NCI-H446 treated with DMSO at 0.1 percent for 48 hours (cell line): ENCODE results near the gene OVOL3.

Experiments
- DNase-seq: peaks from one replicate; lab custom pipeline; 2025; lab: John Stamatoyannopoulos, UW

Gene OVOL3

DNA sequence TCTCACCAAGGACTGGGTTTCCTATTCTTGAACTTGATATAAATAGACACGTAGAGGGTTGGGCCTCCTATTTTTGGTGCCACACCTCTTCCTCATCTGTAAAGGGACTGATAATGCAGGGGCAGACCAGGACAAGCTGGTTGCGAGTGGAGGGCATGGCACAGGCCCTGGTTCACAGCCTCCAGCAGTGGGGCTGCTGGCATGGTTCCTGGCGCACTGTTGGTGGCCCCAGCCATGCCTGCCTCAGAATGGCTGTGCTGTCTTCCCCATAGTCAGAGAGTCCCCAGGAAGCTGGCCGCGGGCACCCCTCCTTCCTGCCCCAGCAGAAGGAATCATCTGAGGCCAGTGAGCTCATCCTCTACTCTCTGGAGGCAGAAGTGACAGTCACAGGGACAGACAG lies 10.5 kb upstream of the OVOL3 start:
- DNase-seq, result no peak

DNA sequence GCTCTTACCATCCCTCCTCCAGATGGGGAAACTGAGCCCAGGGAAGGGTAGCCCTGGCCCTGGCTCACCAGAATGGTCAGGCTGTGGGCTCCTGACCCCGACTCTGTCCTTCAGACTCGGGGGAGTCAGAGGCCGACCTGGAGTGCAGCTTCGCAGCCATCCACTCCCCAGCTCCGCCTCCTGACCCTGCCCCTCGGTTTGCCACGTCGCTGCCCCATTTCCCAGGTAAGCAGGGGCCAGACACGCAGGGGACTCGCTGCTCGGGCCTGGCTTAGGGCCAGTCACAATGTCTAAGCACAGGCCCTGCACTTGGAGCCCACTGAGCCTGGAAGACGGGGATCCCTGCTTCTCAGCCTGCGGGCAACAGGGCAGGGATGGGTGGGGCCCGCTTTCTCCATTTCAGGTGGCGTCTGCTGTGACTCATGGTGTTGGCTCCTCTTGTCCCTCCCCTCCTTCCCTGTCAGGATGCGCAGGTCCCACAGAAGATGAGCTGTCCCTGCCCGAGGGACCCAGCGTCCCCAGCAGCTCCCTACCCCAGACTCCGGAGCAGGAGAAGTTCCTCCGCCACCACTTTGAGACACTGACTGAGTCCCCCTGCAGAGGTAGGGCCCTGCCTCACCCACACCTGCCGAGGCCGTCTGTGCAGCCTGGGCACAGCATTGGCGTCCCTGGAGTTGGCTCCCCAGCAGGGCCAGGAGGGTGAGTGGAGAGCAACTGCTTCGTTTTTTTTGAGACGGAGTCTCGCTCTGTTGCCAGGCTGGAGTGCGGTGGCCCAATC lies 9.2 kb upstream of the OVOL3 start:
- no peak for DNase-seq

DNA sequence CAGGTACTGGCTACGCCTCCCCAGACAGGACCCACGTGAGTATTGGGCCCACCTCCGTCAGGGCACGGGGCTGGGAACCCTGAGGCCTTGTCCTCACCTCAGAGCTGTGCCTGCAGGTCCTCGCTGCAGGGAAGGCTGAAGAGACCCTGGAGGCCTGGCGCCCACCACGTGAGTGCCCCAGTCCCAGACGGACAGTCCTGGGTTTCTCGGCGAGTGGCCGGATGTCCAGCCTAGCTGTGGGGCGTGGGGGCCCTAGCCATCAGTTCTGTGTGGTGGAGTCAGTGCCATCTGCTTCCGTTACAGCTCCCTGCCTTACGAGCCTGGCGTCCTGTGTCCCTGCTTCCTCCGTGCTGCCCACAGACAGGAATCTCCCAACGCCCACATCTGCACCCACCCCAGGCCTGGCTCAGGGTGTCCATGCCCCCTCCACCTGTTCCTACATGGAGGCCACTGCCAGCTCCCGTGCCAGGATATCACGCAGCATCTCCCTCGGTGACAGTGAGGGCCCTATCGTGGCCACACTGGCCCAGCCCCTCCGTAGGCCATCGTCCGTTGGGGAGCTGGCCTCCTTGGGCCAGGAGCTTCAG lies 7.8 kb upstream of the OVOL3 start:
- DNase-seq, result no peak

DNA sequence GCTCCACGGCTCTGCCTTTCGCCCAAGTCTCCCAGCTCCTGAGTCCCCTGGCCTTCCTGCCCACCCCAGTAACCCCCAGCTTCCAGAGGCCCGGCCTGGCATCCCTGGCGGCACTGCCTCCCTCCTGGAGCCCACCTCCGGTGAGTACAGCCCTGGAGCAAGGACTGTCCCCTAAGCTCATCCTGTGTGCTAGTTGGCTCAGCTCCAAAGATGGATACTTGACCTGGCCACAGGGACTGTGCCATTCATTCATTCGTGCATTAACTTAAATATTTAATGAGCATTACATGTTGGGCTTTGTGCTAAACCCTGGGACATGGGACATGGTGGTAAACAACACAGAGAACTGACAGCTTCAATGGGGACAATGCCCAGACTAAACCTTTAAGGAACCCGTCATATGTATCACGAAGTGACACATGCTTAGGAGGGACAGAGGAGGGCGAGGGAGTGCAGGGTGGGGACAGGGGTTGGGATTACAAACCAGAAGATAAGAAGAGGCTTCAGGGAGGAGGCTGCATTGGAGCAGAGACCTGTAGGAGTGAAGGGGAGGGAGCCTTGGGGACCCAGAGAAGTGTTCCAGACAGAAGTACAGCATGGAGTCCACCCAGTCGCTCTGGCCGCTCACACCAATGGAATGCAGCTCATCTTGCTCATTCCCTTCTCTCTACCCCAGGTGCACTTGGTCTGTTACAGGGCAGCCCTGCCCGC lies 6.9 kb upstream of the OVOL3 start:
- DNase-seq, result no peak

DNA sequence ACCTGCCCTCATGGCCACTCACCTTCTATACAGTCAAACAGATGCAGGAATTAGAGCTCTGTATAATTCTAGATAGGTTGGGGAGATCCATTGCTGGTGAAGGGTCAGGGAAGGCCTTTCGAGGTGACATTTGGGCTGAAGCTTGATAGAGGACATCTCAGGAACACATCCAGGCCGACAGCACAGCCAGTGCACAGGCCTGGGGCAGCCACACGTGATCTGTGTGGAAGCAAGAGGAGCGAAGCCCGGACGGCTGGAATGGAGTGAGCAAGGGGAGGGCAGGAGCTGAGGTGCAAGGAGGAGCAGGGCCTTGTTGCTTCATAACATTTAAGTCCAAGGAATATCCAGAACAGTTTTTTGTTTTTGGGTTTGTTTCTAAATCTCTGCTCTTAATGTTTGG lies 4.5 kb upstream of the OVOL3 start:
- no peak for DNase-seq

DNA sequence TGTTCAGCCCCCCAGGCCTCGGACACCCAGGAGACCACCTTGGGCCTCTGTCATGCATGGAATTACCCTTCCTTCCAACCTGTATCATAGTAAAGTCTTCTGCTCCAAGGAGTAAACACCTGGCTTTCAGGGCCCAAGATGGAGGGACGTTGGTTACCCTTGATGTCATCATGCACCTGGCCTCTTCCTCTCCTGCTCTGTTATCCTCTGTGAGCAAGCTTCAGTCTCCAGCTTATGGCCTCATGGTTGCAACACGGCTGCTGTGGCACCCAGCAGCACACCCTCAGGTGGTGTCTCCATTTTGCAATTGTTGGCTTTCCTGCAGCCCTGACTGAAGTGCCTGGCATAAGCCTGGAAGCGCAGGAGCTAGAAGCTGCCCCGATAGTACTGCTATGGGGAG lies 4.0 kb upstream of the OVOL3 start:
- no peak for DNase-seq

DNA sequence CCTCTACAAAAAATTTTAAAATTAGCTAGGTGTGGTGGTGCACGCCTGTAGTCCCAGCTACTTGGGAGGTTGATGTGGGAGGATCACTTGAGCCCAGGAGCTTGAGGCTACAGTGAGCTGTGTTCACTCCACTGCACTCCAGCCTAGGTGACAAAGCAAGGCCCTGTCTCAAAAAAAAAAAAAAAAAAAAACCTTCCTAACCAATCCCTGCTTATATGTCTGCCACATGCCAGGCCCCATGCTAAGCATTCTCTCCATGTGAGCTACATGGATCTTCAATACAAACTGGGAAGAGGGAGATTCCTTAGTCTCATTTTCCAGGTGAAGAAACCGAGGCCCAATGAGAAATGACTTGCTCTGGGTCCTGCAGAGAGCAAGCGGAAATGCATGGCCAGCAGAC lies 2.3 kb upstream of the OVOL3 start:
- no peak for DNase-seq

DNA sequence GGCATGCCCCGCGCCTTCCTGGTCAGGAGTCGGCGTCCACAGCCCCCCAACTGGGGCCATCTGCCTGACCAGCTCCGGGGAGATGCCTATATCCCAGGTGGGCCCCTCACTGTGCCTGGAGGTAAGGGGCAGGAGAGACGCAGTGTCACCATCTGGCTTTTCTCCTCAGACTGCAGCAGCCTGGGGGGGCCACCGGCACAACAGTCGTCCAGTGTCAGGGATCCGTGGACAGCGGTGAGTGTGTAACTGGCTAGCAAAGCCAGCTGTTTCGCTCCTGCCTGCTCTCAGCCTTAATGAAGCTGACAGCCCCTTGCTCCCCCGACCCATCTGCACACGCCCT lies 227 bp downstream of the OVOL3 start:
- DNase-seq, result no peak

DNA sequence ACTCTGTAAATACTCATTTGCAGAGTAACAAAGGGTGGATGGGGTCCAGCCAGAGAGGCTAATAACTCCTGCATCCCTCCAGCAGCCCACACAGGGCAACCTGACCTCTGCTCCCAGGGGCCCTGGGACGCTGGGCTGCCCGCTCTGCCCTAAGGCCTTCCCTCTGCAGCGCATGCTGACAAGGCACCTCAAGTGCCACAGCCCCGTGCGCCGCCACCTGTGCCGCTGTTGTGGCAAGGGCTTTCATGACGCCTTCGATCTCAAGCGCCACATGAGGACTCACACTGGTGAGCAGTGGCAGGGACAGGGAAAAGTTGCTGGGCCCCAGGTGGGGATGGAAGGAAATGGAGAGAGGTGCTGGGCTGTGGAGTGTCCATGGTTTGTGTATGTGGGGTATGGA lies 1.7 kb downstream of the OVOL3 start:
- DNase-seq, result no peak

DNA sequence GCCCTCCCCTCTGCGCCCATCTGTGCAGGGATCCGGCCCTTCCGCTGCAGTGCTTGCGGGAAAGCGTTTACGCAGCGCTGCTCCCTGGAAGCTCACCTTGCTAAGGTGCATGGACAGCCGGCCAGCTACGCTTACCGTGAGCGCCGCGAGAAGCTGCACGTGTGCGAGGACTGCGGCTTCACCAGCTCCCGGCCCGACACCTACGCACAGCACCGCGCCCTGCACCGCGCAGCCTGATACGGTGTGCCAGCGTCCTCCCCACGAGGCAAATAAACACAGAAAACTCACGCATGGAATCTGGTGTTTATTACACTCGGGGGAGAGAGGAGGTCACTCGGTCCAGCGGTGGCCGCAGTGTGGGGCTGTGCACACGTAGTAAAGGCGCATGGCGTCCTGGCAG lies 2.5 kb downstream of the OVOL3 start:
- DNase-seq, result no peak

DNA sequence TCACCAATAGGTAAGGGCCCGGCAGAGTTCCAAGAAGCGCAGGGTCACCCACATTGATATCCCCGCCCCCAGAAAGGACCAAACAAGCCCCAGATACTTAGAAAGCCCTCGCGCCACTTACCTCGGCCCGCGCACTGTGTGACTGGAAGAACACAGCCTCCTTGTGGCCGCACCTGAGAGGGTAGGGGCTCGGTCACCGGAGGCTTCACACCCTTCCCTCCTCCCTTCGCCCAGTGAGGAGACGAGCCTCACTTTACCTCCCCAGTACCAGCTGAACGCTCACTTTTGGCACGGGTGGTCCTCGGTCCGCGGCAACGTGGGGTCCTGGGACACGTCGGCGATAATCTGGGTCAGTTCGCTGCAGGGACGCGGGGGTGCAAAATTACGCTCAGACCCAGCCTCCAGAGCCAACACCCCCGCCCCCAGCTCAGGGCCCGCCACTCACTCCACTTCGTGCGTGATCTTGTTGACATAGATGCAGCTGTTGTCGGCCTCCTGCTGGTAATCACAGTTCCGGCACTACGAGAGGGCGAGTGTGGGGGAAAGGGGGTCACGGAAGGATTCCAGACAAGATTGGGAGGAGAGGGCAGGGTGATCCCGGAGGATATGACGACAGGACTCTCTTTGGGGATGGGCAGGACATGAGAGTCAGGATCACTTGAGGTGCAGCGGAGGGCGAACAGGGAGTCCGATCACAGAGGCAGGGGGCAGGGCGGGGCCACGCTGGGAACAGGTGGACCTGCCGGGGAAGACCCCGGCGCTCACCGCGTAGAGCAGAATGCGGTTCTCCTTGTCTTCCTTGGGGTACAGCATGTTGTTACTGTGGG lies 3.2 kb downstream of the OVOL3 start:
- DNase-seq, result no peak

DNA sequence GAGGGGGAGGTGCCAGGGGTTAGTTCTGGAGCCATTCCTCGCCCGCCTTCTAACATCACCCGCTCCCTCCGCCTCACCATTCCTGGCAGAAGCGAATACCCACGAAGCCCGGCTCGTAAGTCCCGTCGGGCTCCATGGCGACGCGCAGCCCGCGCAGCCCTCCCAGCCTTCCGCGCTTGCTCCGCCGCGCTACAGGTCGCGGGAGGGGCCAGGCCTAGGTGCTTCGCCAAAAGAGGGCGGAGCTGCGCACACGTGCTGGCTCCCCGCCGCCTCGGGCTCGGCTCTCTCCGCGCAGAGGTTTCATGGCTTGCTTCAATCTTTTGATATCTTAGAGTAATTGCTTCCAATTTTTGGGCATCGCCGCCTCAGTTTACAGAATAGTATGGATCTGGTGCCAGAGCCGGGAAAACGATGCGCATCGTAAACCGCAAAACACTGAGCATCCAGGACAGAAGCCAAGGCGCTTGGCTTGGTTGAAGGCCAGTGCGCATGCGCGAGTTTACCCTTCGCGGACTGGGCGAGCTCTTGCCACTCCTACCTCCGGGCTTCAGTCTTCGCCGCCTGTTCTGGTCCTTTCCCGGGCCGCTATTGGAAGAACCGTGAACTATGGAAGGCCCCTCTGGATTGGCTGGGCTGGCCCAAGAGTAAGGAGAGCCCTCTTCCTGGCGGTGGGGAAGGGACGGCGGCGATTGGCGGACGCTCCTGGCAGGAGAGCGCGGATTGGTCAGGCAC lies 3.9 kb downstream of the OVOL3 start, which contains the start of gene POLR2I:
POLR2I (minus strand) TSS at position 155 of the 732 bp plus-strand sequence; CDS start at position 136, 19 bp downstream.
- DNase-seq, result peak; percentile 99

DNA sequence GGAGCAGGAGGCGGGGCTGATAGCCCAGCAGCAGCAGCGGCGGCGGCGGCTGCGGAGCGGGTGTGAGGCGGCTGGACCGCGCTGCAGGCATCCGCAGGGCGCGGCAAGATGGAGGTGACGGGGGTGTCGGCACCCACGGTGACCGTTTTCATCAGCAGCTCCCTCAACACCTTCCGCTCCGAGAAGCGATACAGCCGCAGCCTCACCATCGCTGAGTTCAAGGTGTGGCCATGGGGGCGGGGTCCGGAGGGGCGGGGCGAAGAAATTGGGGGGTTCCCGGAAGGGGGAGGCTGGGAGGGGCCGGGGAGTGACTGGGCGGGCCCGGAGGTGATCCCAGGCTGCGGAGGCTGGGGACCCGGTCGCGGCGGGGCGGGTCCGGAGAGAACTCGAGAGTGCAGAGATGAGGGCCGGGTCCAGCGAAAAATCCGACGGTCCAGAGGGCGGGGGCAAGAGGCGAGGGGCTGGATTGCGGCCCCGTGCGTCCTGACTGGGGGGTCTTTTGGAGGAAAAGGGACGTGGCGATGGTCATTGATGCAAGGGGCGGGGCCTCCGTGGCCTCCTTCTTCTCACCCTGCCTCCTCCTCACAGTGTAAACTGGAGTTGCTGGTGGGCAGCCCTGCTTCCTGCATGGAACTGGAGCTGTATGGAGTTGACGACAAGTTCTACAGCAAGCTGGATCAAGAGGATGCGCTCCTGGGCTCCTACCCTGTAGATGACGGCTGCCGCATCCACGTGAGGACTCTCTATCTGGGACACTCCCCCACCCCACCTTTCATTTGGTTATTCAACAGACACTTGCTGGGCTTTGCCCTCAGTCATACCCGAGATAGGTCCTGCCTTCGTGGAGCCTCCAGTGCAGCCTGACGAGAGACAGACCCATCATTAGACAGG lies 4.8 kb downstream of the OVOL3 start, which contains the start of gene TBCB:
TBCB (plus strand) TSS at position 16 of the 891 bp plus-strand sequence; CDS start at position 109, 93 bp downstream.
- peak; percentile 49 for DNase-seq

DNA sequence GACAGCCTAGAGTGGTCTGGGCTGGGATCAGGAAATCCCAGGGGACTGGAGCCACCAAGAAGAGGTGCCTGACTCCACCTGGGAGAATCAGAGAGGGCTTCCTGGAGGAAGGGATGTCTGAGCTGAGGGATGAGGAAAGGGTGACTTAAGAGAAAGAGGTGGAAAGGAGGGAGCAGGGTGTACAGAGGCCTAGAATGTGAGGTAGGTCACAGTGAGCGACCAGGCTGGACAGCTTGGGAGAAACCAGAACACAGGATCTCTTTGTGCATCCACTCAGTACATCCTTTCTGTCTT lies 5.3 kb downstream of the OVOL3 start:
- DNase-seq, result no peak

DNA sequence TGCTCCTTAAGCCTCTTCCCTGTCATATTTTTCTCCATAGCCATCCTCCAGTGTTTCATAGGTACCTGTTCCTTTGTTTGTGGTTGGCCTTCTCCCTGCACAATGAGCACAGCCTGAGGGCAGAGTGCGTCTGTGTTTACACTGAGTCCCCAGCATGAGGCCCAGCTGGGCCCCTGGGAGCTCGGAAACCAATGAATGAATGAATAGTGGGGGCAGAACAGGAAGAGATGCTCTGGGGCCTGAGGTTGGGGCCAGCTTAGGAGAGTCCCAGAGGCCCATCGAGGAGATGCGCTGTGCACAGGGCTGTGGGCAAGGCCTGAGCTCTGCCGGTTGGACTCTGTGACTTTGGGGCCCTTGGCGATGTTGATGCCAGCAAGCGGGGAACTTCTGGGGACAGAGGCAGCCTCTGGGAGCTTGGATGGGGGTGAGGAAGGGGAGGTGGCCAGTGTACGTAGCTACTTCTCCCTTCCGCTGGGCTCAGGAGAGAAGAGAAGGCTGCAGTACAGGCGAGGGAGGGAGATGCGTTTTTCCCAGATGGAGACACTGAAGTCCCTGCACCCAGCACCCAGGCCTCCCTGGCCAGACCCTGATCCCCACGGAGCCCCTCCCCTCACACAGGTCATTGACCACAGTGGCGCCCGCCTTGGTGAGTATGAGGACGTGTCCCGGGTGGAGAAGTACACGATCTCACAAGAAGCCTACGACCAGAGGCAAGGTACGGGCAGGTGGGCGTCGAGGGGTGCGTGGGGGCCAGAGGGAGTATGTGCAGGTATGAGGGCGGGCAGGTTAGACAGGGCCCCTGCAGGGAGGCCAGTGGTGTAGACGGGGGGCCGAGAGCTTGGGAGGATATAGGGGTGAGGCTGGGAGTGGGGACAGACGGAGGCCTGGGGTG lies 9.4 kb downstream of the OVOL3 start:
- no peak for DNase-seq

DNA sequence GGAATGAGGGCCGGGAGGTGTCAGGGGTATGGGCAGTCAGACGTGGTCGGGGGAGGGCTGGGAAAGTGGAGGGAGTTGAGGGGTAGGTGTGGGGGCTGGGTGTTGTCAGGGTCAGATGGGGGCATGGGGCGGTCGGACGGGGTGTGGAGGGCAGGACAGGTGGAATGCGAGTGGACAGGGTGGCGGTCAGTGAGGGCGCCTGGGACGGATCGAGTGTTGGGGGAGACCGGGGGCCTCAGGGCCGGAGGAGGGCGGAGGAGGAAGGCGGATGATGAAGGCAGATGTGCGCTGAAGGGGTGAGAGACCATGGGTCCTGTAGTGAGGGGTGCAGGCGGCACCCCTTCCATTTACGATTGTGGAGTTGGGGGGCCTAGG lies 10.0 kb downstream of the OVOL3 start:
- DNase-seq, result no peak

DNA sequence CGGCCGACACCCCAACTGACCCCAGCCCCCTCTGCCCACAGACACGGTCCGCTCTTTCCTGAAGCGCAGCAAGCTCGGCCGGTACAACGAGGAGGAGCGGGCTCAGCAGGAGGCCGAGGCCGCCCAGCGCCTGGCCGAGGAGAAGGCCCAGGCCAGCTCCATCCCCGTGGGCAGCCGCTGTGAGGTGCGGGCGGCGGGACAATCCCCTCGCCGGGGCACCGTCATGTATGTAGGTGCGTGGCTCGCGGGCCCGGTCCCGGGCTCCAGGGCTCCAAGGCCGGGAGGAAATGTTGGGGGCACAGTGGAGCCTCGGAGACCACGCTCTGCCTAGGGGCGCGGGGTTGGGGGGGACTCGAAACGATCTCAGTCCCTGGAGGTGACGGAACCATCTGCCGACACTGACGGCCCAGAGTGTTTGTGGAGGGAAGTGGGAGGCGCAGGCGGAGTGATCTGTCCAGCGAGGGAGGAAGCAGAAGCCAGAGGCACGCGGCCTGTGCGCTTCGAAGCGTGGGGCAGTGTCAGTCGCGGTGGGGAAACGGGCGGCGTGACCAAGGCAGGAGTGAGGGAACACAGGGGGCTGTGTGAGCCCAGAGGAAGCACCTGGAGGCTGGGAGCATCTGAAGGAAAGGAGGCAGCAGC lies 10.7 kb downstream of the OVOL3 start:
- DNase-seq, result no peak

DNA sequence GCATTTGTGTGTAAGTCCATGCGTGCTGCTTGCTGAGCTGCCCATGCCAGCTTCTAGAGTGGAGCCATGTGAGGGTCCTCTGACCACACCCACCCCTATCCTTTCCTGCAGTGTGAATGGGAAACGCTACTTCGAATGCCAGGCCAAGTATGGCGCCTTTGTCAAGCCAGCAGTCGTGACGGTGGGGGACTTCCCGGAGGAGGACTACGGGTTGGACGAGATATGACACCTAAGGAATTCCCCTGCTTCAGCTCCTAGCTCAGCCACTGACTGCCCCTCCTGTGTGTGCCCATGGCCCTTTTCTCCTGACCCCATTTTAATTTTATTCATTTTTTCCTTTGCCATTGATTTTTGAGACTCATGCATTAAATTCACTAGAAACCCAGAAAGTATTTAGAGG lies 14.6 kb downstream of the OVOL3 start:
- no peak for DNase-seq

DNA sequence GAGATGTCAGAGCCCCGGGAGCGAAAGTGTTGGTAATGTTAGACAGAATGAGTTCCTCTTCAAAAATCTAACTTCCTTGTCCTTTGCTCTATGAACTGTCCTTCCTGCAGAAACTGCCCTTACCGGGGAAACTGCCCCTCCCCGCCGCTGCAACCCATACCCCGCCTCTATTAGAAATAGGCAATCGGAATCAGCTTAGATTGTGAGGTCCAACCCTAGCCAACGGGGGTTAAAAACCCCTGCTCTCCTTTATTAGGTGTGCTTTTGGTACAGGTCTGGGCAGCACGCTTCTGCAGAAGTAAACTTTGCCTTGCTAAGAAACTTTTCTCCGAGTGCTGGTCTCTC lies 17.4 kb downstream of the OVOL3 start:
- no peak for DNase-seq
